ENCODE results near the gene MSANTD2.

MSANTD2 gene

GRCh38 chr11:124737638-124738305 is 62.4 kb downstream of the MSANTD2 start:
- DNase-seq (ENCODE audit: low spot score): no peak

- DNase-seq (ENCODE audit: low spot score): no peak
Observed at GRCh38 chr11:124736736-124737135, 63.5 kb downstream of the MSANTD2 start.

GRCh38 chr11:124732230-124732629 is 68.0 kb downstream of the MSANTD2 start:
- no peak for DNase-seq (ENCODE audit: low spot score)

GRCh38 chr11:124729571-124729970 is 70.6 kb downstream of the MSANTD2 start:
- DNase-seq (ENCODE audit: low spot score): no peak

- no peak for DNase-seq (ENCODE audit: low spot score)
Observed at GRCh38 chr11:124728134-124728533, 72.1 kb downstream of the MSANTD2 start.

GRCh38 chr11:124727474-124727873 is 72.7 kb downstream of the MSANTD2 start:
- no peak for DNase-seq (ENCODE audit: low spot score)

GRCh38 chr11:124725719-124726105 is 74.5 kb downstream of the MSANTD2 start:
- DNase-seq (ENCODE audit: low spot score): no peak

- no peak for DNase-seq (ENCODE audit: low spot score)
Observed at GRCh38 chr11:124724979-124725718, 75.1 kb downstream of the MSANTD2 start.

- DNase-seq (ENCODE audit: low spot score): no peak
Observed at GRCh38 chr11:124722176-124722575, 78.0 kb downstream of the MSANTD2 start.

GRCh38 chr11:124719534-124719933 is 80.7 kb downstream of the MSANTD2 start:
- no peak for DNase-seq (ENCODE audit: low spot score)

- DNase-seq (ENCODE audit: low spot score): no peak
Observed at GRCh38 chr11:124718801-124719200, 81.4 kb downstream of the MSANTD2 start.

GRCh38 chr11:124717786-124718651 is 82.2 kb downstream of the MSANTD2 start:
- no peak for DNase-seq (ENCODE audit: low spot score)

- no peak for DNase-seq (ENCODE audit: low spot score)
Observed at GRCh38 chr11:124717421-124717785, 82.8 kb downstream of the MSANTD2 start.

- DNase-seq (ENCODE audit: low spot score): no peak
Observed at GRCh38 chr11:124716591-124716990, 83.6 kb downstream of the MSANTD2 start.
